Chondrocyte (in vitro differentiated cells): ENCODE results near the gene VAV2. TPM values are rescaled to one million over a fixed set of nuclear protein-coding genes. Genes with fewer than 3 reads are reported as not detected.

Source experiments
- DNase-seq: peaks from one replicate; pipeline ENCODE4 v3.0.0; 2021; ENCODE audit warnings: mixed read lengths, low spot score
- H3K27ac Mint-ChIP-seq: one replicate; pipeline ENCODE4 v1.8.0; 2021; ENCODE audit warnings: mild to moderate bottlenecking, moderate library complexity, mixed read lengths; ENCODE audit not compliant: unreplicated experiment
- H3K27me3 Mint-ChIP-seq: 2 replicates; pipeline ENCODE4 v1.8.0; 2021; ENCODE audit warnings: low read depth, mixed read lengths
- H3K36me3 Mint-ChIP-seq: 2 replicates; pipeline ENCODE4 v1.8.0; 2021; ENCODE audit warnings: low read depth, mixed read lengths
- H3K4me1 Mint-ChIP-seq: 2 replicates; pipeline ENCODE4 v1.8.0; 2021; ENCODE audit warnings: low read depth, mild to moderate bottlenecking, mixed read lengths
- H3K4me3 Mint-ChIP-seq: one replicate; pipeline ENCODE4 v1.8.0; 2021; ENCODE audit warnings: mild to moderate bottlenecking, moderate library complexity, mixed read lengths; ENCODE audit not compliant: unreplicated experiment
- H3K9me3 Mint-ChIP-seq: 2 replicates; pipeline ENCODE4 v1.8.0; 2021; ENCODE audit warnings: low read depth, mixed read lengths
- total RNA-seq: library from RNA; stranded (reverse); gene quantifications from 3 replicates; pipeline ENCODE4 v1.2.1, GENCODE V29; 2021
- TF ChIP-seq, protein P1 (sequence below): fragments of 200-600 bp; sonication (generic); IDR thresholded peaks from 2 replicates; pipeline ENCODE4 v1.5.0; 2021; ENCODE audit warnings: antibody characterized with exemption, mild to moderate bottlenecking, moderate library complexity

VAV2 gene
- total RNA-seq, 1 donor from 2014 or later = 17.7 TPM

DNA sequence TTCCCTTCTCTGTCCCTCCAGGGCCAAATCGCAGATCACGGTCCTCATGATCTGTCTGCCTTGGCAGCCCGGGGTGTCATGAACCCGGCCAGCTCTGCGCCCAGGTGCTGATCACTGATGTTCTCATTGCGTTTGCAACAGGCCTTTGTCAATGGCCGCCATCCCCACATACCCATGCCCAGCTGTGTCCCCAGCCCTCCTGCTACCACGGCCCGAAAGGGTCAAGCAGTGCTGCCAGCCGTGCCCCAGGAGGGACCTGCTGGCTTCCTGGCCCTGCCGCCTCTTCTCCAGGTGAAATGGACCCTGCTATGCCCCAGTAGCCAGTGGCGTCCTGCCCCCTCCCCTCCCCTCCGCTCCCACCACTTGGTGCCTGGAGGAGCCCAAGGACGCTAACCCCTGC is 12.8 kb upstream of the VAV2 start:
- Mint-ChIP-seq H3K9me3 (no peaks in the 10 kb centered on the region), H3K27me3 (no peaks in the 10 kb centered on the region), H3K4me3 (no peak overlapping the region), H3K4me1 (peaks cover 6% of the 10 kb centered on the region), H3K36me3 (no peaks in the 10 kb centered on the region), H3K27ac (no peak overlapping the region)
- DNase-seq = peak; percentile 70
- TF ChIP-seq, protein P1, sequence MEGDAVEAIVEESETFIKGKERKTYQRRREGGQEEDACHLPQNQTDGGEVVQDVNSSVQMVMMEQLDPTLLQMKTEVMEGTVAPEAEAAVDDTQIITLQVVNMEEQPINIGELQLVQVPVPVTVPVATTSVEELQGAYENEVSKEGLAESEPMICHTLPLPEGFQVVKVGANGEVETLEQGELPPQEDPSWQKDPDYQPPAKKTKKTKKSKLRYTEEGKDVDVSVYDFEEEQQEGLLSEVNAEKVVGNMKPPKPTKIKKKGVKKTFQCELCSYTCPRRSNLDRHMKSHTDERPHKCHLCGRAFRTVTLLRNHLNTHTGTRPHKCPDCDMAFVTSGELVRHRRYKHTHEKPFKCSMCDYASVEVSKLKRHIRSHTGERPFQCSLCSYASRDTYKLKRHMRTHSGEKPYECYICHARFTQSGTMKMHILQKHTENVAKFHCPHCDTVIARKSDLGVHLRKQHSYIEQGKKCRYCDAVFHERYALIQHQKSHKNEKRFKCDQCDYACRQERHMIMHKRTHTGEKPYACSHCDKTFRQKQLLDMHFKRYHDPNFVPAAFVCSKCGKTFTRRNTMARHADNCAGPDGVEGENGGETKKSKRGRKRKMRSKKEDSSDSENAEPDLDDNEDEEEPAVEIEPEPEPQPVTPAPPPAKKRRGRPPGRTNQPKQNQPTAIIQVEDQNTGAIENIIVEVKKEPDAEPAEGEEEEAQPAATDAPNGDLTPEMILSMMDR = no peak

DNA sequence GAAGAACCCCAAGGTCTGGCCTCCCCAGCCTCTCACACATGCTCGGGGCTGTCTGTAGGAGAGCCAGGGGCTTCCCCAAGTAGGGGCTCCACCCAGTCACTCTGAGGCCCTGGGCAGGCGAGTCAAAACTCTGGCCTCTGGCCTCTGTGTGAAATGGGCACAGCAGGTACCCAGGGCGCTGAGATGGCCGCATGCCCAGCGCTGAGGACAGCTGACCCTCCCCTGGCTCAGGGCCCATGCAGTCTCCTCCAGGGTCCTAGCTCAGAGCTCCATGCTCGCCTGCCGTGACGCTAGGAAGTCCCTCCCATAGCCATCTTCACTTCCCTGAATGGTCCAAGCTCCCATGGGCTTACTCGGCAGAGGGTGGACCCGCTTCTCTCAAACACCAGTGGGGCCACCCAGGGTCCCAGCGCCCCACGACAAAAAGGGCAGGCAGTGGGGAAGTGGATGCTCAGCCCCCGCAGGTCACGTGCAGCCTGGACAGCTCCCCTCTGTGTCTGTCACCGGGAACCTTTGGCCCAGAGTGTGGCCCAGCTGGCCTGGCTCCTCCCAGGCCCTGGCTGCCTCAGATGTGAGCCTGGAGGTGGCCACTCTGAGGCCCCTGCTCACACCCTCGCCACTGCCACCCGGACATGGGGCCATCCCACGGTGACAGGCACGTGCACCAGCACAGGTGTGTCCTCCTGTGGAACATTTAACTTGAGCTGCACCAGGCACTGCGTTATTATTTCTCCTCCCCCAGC is 12.2 kb upstream of the VAV2 start:
- Mint-ChIP-seq H3K36me3 (no peaks in the 10 kb centered on the region), H3K9me3 (no peaks in the 10 kb centered on the region), H3K27me3 (no peaks in the 10 kb centered on the region), H3K27ac (no peak overlapping the region), H3K4me3 (no peak overlapping the region), H3K4me1 (peaks cover 11% of the 10 kb centered on the region)
- DNase-seq = peak; percentile 71
- TF ChIP-seq, protein P1 = no peak

GRCh38 chr9:134003237-134003636 is 11.1 kb upstream of the VAV2 start:
- H3K9me3 Mint-ChIP-seq = no peaks in the 10 kb centered on the region
- no peak for DNase-seq
- TF ChIP-seq, protein P1 = no peak
- peaks cover 13% of the 10 kb centered on the region for H3K4me1 Mint-ChIP-seq
- no peaks in the 10 kb centered on the region for H3K36me3 Mint-ChIP-seq
- H3K27ac Mint-ChIP-seq = no peak overlapping the region
- H3K27me3 Mint-ChIP-seq = no peaks in the 10 kb centered on the region
- H3K4me3 Mint-ChIP-seq = no peak overlapping the region

GRCh38 chr9:134002796-134003195 is 10.7 kb upstream of the VAV2 start:
- TF ChIP-seq, protein P1 = no peak
- peak; percentile 55 for DNase-seq
- H3K27ac Mint-ChIP-seq = no peak overlapping the region
- H3K4me1 Mint-ChIP-seq = peaks cover 13% of the 10 kb centered on the region
- H3K4me3 Mint-ChIP-seq = no peak overlapping the region
- no peaks in the 10 kb centered on the region for H3K36me3 Mint-ChIP-seq
- no peaks in the 10 kb centered on the region for H3K27me3 Mint-ChIP-seq
- no peaks in the 10 kb centered on the region for H3K9me3 Mint-ChIP-seq

- Mint-ChIP-seq H3K9me3 (no peaks in the 10 kb centered on the region), H3K4me1 (peaks cover 11% of the 10 kb centered on the region), H3K27me3 (no peaks in the 10 kb centered on the region), H3K4me3 (no peak overlapping the region), H3K36me3 (no peaks in the 10 kb centered on the region), H3K27ac (peak overlapping the region; percentile 17)
- TF ChIP-seq, protein P1 = no peak
- peak; percentile 52 for DNase-seq
Observed at GRCh38 chr9:133999851-134000265, 7.7 kb upstream of the VAV2 start.
